ENCODE data around the gene ANKRD55.

DNA sequence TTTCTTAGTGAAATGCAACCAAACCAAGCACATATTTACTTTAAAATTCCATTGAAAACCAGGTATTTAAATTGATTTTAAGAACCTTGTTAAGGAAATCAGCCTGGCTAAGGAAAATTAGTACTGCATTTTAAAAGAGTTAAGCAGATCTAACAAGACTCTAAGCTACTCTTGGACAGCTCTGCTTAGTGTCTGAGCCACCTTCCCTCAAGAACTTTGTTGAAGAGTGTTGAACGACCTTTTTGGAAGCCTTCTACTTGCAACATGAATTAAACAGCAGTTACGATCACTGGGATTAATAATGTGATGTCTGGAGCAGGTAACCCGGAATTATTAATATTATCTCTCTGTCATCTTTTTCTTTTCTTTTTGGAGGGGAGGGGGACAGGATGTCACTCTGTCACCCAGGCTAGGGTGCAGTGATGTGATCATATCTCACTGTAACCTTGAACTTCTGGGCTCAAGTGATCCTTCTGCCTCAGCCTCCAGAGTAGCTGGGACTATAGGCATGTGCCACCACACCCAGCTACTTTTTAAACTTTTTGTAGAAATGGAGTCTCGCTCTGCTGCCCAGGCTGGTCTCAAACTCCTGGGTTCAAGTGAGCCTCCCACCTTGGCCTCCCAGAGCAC, 74.7 kb downstream of the ANKRD55 start:
- TF ChIP-seq EZH2 (IDR thresholded peaks at IDR 0.05; ENCODE audit: low read depth), result no peak
- TF ChIP-seq, protein P1, sequence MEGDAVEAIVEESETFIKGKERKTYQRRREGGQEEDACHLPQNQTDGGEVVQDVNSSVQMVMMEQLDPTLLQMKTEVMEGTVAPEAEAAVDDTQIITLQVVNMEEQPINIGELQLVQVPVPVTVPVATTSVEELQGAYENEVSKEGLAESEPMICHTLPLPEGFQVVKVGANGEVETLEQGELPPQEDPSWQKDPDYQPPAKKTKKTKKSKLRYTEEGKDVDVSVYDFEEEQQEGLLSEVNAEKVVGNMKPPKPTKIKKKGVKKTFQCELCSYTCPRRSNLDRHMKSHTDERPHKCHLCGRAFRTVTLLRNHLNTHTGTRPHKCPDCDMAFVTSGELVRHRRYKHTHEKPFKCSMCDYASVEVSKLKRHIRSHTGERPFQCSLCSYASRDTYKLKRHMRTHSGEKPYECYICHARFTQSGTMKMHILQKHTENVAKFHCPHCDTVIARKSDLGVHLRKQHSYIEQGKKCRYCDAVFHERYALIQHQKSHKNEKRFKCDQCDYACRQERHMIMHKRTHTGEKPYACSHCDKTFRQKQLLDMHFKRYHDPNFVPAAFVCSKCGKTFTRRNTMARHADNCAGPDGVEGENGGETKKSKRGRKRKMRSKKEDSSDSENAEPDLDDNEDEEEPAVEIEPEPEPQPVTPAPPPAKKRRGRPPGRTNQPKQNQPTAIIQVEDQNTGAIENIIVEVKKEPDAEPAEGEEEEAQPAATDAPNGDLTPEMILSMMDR (conservative IDR thresholded peaks at IDR 0.05), result no peak

Data from PC-9 (cell line).